Measurements from ENCODE around the gene DGKZ.

DGKZ gene

GRCh38 chr11:46327829-46328228 is 19.4 kb upstream of the DGKZ start:
- DNase-seq (ENCODE audit: low spot score), result no peak

GRCh38 chr11:46330154-46330553 is 17.1 kb upstream of the DGKZ start:
- no peak for DNase-seq (ENCODE audit: low spot score)

GRCh38 chr11:46330563-46331281 is 16.5 kb upstream of the DGKZ start:
- DNase-seq (ENCODE audit: low spot score), result no peak

- DNase-seq (ENCODE audit: low spot score), result peak; percentile 51
Observed at GRCh38 chr11:46331282-46331984, 15.8 kb upstream of the DGKZ start.

GRCh38 chr11:46332093-46332567 is 15.1 kb upstream of the DGKZ start:
- no peak for DNase-seq (ENCODE audit: low spot score)

- no peak for DNase-seq (ENCODE audit: low spot score)
Observed at GRCh38 chr11:46332568-46333393, 14.5 kb upstream of the DGKZ start.

GRCh38 chr11:46333394-46333947 is 13.8 kb upstream of the DGKZ start:
- no peak for DNase-seq (ENCODE audit: low spot score)

- no peak for DNase-seq (ENCODE audit: low spot score)
Observed at GRCh38 chr11:46334211-46334610, 13.1 kb upstream of the DGKZ start.

- no peak for DNase-seq (ENCODE audit: low spot score)
Observed at GRCh38 chr11:46335271-46335670, 12.0 kb upstream of the DGKZ start.

- no peak for DNase-seq (ENCODE audit: low spot score)
Observed at GRCh38 chr11:46335890-46336562, 11.2 kb upstream of the DGKZ start.

- no peak for DNase-seq (ENCODE audit: low spot score)
Observed at GRCh38 chr11:46336563-46337180, 10.6 kb upstream of the DGKZ start.

GRCh38 chr11:46337626-46338345 is 9.5 kb upstream of the DGKZ start:
- no peak for DNase-seq (ENCODE audit: low spot score)

- no peak for DNase-seq (ENCODE audit: low spot score)
Observed at GRCh38 chr11:46338636-46338987, 8.7 kb upstream of the DGKZ start.

GRCh38 chr11:46338988-46339666 is 8.1 kb upstream of the DGKZ start:
- DNase-seq (ENCODE audit: low spot score), result no peak

GRCh38 chr11:46339816-46340215 is 7.4 kb upstream of the DGKZ start:
- no peak for DNase-seq (ENCODE audit: low spot score)

- DNase-seq (ENCODE audit: low spot score), result no peak
Observed at GRCh38 chr11:46341454-46341853, 5.8 kb upstream of the DGKZ start.

- no peak for DNase-seq (ENCODE audit: low spot score)
Observed at GRCh38 chr11:46342239-46342638, 5.0 kb upstream of the DGKZ start.

GRCh38 chr11:46343520-46343919 is 3.7 kb upstream of the DGKZ start:
- DNase-seq (ENCODE audit: low spot score), result no peak

- DNase-seq (ENCODE audit: low spot score), result no peak
Observed at GRCh38 chr11:46345131-46345597, 2.1 kb upstream of the DGKZ start.

- no peak for DNase-seq (ENCODE audit: low spot score)
Observed at GRCh38 chr11:46345881-46346484, 1.3 kb upstream of the DGKZ start.

Data from CD4-positive, alpha-beta T cell treated with Interleukin-15 for 4 hours (primary cell).